Chondrocyte (in vitro differentiated cells): ENCODE results near the gene LYRM4. TPM values are rescaled to one million over a fixed set of nuclear protein-coding genes. Genes with fewer than 3 reads are reported as not detected.

Source experiments
- DNase-seq: peaks from one replicate; pipeline ENCODE4 v3.0.0; 2021; ENCODE audit warnings: mixed read lengths, low spot score
- H3K27ac Mint-ChIP-seq: one replicate; pipeline ENCODE4 v1.8.0; 2021; ENCODE audit warnings: mild to moderate bottlenecking, moderate library complexity, mixed read lengths; ENCODE audit not compliant: unreplicated experiment
- H3K27me3 Mint-ChIP-seq: 2 replicates; pipeline ENCODE4 v1.8.0; 2021; ENCODE audit warnings: low read depth, mixed read lengths
- H3K36me3 Mint-ChIP-seq: 2 replicates; pipeline ENCODE4 v1.8.0; 2021; ENCODE audit warnings: low read depth, mixed read lengths
- H3K4me1 Mint-ChIP-seq: 2 replicates; pipeline ENCODE4 v1.8.0; 2021; ENCODE audit warnings: low read depth, mild to moderate bottlenecking, mixed read lengths
- H3K4me3 Mint-ChIP-seq: one replicate; pipeline ENCODE4 v1.8.0; 2021; ENCODE audit warnings: mild to moderate bottlenecking, moderate library complexity, mixed read lengths; ENCODE audit not compliant: unreplicated experiment
- H3K9me3 Mint-ChIP-seq: 2 replicates; pipeline ENCODE4 v1.8.0; 2021; ENCODE audit warnings: low read depth, mixed read lengths
- CTCF ChIP-seq: fragments of 200-600 bp; sonication (generic); IDR thresholded peaks from 2 replicates; pipeline ENCODE4 v1.5.0; 2021; ENCODE audit warnings: antibody characterized with exemption, mild to moderate bottlenecking, moderate library complexity
- total RNA-seq: library from RNA; stranded (reverse); gene quantifications from 3 replicates; pipeline ENCODE4 v1.2.1, GENCODE V29; 2021

Gene LYRM4
- total RNA-seq, 1 donor from 2014 or later = 18.0 TPM

- TF ChIP-seq CTCF = no peak
- no peak for DNase-seq
- Mint-ChIP-seq H3K4me1 (peaks cover 10% of the 10 kb centered on the region), H3K27ac (no peak overlapping the region), H3K36me3 (no peaks in the 10 kb centered on the region), H3K4me3 (no peak overlapping the region), H3K9me3 (no peaks in the 10 kb centered on the region), H3K27me3 (no peaks in the 10 kb centered on the region)
These were observed 81.9 kb downstream of the LYRM4 start for GRCh38 chr6:5178806-5179205.

GRCh38 chr6:5175635-5176034, 85.1 kb downstream of the LYRM4 start:
- peaks cover 11% of the 10 kb centered on the region for H3K4me1 Mint-ChIP-seq

GRCh38 chr6:5174756-5175549, 85.8 kb downstream of the LYRM4 start:
- DNase-seq = no peak
- no peaks in the 10 kb centered on the region for H3K36me3 Mint-ChIP-seq
- TF ChIP-seq CTCF = peak; percentile 62
- no peak overlapping the region for H3K4me3 Mint-ChIP-seq
- H3K9me3 Mint-ChIP-seq = no peaks in the 10 kb centered on the region
- peaks cover 11% of the 10 kb centered on the region for H3K4me1 Mint-ChIP-seq
- H3K27me3 Mint-ChIP-seq = no peaks in the 10 kb centered on the region
- no peak overlapping the region for H3K27ac Mint-ChIP-seq

More at GRCh38 chr6:5175635-5176034, 85.1 kb downstream of the LYRM4 start:
- Mint-ChIP-seq H3K4me3 (no peak overlapping the region), H3K27ac (no peak overlapping the region), H3K27me3 (no peaks in the 10 kb centered on the region), H3K36me3 (no peaks in the 10 kb centered on the region), H3K9me3 (no peaks in the 10 kb centered on the region)
- no peak for TF ChIP-seq CTCF
- DNase-seq = no peak

- peaks cover 11% of the 10 kb centered on the region for H3K4me1 Mint-ChIP-seq
- H3K9me3 Mint-ChIP-seq = no peaks in the 10 kb centered on the region
- no peak overlapping the region for H3K27ac Mint-ChIP-seq
- no peak for TF ChIP-seq CTCF
- DNase-seq = no peak
- no peak overlapping the region for H3K4me3 Mint-ChIP-seq
- H3K36me3 Mint-ChIP-seq = no peaks in the 10 kb centered on the region
- no peaks in the 10 kb centered on the region for H3K27me3 Mint-ChIP-seq
These were observed 86.5 kb downstream of the LYRM4 start for GRCh38 chr6:5174244-5174643.

GRCh38 chr6:5173810-5174209, 86.9 kb downstream of the LYRM4 start:
- no peak for TF ChIP-seq CTCF
- Mint-ChIP-seq H3K27ac (no peak overlapping the region), H3K4me1 (peaks cover 11% of the 10 kb centered on the region), H3K27me3 (no peaks in the 10 kb centered on the region), H3K4me3 (no peak overlapping the region), H3K9me3 (no peaks in the 10 kb centered on the region), H3K36me3 (no peaks in the 10 kb centered on the region)
- no peak for DNase-seq
